ENCODE results near the gene DNAJC3. TPM values are rescaled to one million over a fixed set of nuclear protein-coding genes. Genes with fewer than 3 reads are reported as not detected.

DNAJC3 gene
- total and polyA plus RNA-seq, 2 of the 13 experiments (the other 11 are each of a cell fraction or from before 2014, with no cell fraction given): 10.4 to 48.2 TPM

- TF ChIP-seq RNF219 (CRISPR knock-in tag; IDR thresholded peaks at IDR 0.05) (no peak), ARHGAP35 (CRISPR knock-in tag; IDR thresholded peaks at IDR 0.05; ENCODE audit: borderline replicate concordance) (peak; percentile 55; the same call in 1 of the 2 replicates), ZBTB7B (CRISPR knock-in tag; IDR thresholded peaks at IDR 0.05) (peak; percentile 55; the same call in 1 of the 2 replicates), GATAD1 (CRISPR knock-in tag; IDR thresholded peaks at IDR 0.05) (no peak), BATF2 (CRISPR knock-in tag; IDR thresholded peaks at IDR 0.05) (peak; percentile 71; the same call in 1 of the 2 replicates), KAT8 (CRISPR knock-in tag; IDR thresholded peaks at IDR 0.05) (no peak), ZNF292 (CRISPR knock-in tag; IDR thresholded peaks at IDR 0.05; ENCODE audit: borderline replicate concordance, low read depth) (peak; percentile 40; the same call in 1 of the 2 replicates), DMAP1 (CRISPR knock-in tag; IDR thresholded peaks at IDR 0.05) (peak; percentile 22; the same call in 1 of the 2 replicates), STAG1 (CRISPR knock-in tag; IDR thresholded peaks at IDR 0.05) (no peak), KLF11 (CRISPR knock-in tag; IDR thresholded peaks at IDR 0.05) (no peak), TRIM22 (IDR thresholded peaks at IDR 0.05) (no peak), THAP11 (CRISPR knock-in tag; IDR thresholded peaks at IDR 0.05) (0 out of 2 replicates have a peak, but pooled peaks have one; percentile 10), MYPOP (CRISPR knock-in tag; IDR thresholded peaks at IDR 0.05) (peak; percentile 84), MAF1 (CRISPR knock-in tag; IDR thresholded peaks at IDR 0.05; ENCODE audit: borderline replicate concordance) (no peak), ZNF468 (CRISPR knock-in tag; IDR thresholded peaks at IDR 0.05) (no peak), IRX3 (CRISPR knock-in tag; IDR thresholded peaks at IDR 0.05; ENCODE audit: borderline replicate concordance, low read depth) (0 out of 2 replicates have a peak, but pooled peaks have one; percentile 23), SAP130 (CRISPR knock-in tag; IDR thresholded peaks at IDR 0.05; ENCODE audit: low read depth) (peak; percentile 2; the same call in 1 of the 2 replicates), KDM5B (CRISPR knock-in tag; IDR thresholded peaks at IDR 0.05; ENCODE audit: borderline replicate concordance) (peak; percentile 56; the same call in 1 of the 2 replicates), ZNF414 (CRISPR knock-in tag; IDR thresholded peaks at IDR 0.05) (no peak), ZNF768 (CRISPR knock-in tag; IDR thresholded peaks at IDR 0.05) (peak; percentile 43), ZNF124 (CRISPR knock-in tag; IDR thresholded peaks at IDR 0.05) (no peak), ZMAT5 (CRISPR knock-in tag; IDR thresholded peaks at IDR 0.05; ENCODE audit: borderline replicate concordance, low read depth) (no peak), ZNF589 (CRISPR knock-in tag; conservative IDR thresholded peaks at IDR 0.05) (0 out of 2 replicates have a peak, but pooled peaks have one; percentile 32), HHEX (CRISPR knock-in tag; IDR thresholded peaks at IDR 0.05) (no peak), ZFP1 (CRISPR knock-in tag; IDR thresholded peaks at IDR 0.05) (no peak), FOSL2 (CRISPR knock-in tag; IDR thresholded peaks at IDR 0.05) (no peak)
Measured at GRCh38 chr13:95643936-95644598, 32.9 kb upstream of the DNAJC3 start (continued).
